ENCODE data around the gene PLXNB3.

PLXNB3 gene

DNA sequence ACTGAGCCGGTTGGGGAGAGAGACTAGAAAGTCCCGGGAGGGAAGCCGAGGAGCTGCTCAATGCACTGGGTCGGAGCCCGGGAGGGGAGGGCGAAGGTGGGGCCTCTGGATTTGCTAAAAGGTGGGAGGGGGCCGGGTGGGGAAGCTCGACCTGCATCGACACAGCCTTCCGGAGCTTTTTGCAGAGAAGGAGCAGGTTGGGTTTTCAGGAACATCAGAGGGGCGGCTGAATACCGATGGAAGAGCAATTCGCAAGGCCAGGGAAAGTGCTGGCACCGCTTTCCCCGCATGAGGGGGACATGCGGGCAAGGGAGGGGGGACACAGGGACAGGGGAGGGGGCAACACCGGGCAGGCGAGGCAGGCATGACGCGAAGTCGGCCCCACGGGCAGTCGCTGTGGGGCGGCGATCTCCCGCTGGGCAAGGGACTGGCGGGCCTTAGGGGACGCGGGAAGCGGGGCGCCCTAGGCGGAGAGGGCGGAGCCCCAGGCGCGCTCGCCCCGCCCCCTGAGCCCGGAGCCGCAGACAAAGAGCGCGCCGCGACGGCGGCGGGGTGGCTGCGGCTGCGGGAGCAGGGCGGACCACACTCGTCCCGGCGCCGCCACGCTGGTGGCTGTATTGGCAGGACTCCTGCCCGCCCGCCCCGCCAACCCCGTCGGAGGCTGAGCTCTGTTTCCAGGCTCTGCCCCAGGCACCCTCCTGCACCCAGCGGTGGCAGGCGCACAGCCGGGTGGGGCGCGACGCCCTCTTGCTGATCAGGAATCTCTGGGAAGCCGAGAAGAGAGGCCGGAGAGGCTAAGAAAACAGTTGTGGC, 54.7 kb downstream of the PLXNB3 start:
- peak; percentile 59 for DNase-seq

GRCh38 chrX:153819384-153820040, 55.5 kb downstream of the PLXNB3 start:
- DNase-seq = peak; percentile 21

- peak; percentile 14 for DNase-seq
Observed at GRCh38 chrX:153820601-153821000, 56.6 kb downstream of the PLXNB3 start.

DNA sequence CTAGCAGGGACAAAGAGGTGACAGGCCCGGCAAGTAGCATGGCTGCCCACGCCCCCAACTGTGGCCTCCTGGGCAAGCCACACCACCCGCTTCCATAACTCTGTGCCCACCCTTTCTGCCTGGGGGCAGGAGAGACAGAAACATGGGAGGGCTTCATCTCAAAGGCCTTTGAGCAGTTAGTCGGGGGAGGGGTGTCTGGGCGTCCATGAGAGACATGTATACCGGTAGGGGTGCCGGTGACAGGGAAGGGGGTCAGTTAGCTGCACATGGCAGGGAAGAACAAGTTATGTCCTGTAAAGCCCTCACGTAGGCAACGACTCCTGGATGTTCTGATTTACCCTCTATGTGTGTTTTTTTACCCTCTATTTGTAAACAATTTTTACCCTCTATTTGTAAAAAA, 57.0 kb downstream of the PLXNB3 start:
- peak; percentile 10 for DNase-seq

GRCh38 chrX:153824348-153824747, 60.3 kb downstream of the PLXNB3 start:
- no peak for DNase-seq

- no peak for DNase-seq
Observed at GRCh38 chrX:153825042-153825441, 61.0 kb downstream of the PLXNB3 start.
